HepG2 (cell line): ENCODE data around the gene NOS1AP. TPM values are rescaled to one million over a fixed set of nuclear protein-coding genes. Genes with fewer than 3 reads are reported as not detected.

ENCODE experiments used
- ATAC-seq: fragments of 200-7000 bp; cut with Tn5 transposase; 3 replicates; pipeline ENCODE4 v1.9.1; 2020; ENCODE audit warnings: mild to moderate bottlenecking, moderate library complexity
- BruUV-seq: library from RNA; stranded (reverse); fragments of 400-500 nt; replicated peaks from 2 replicates; lab custom pipeline; 2021; lab: Mats Ljungman, UMichigan
- CTCF ChIA-PET: fragments of 300-600 bp; formaldehyde crosslinking; extraction: SDS; loops from one replicate; lab custom pipeline; 2021; ENCODE audit warnings: low total read pairs, inconsistent platforms, low intra/inter-chr PET ratio; lab: Yijun Ruan, JAX
- POLR2A ChIA-PET: fragments of 350-600 bp; sonication (Branson Sonifier 250); formaldehyde crosslinking; loops from one replicate; lab custom pipeline; 2020; ENCODE audit warnings: antibody characterized with exemption, inconsistent platforms; lab: Yijun Ruan, JAX
- DNase-seq: peaks from one replicate; pipeline ENCODE4 v3.0.0-alpha.2; 2015; ENCODE audit warnings: low spot score
- FAIRE-seq: peaks from 3 replicates; lab custom pipeline; 2011; peaks lifted over from hg19 to GRCh38; lab: Jason Lieb, UNC
- H2AFZ ChIP-seq: one replicate; pipeline ENCODE4 v1.6.1; 2011; ENCODE audit warnings: low read length, inconsistent platforms
- H3K27ac ChIP-seq: fragments of 300-600 bp; 3 replicates; pipeline ENCODE4 v1.8.0; 2011; ENCODE audit warnings: mixed run types, mild to moderate bottlenecking, mixed read lengths, low read length, inconsistent platforms; ENCODE audit not compliant: insufficient read depth; ENCODE audit errors: extremely low read length
- H3K27me3 ChIP-seq, 2 experiments: fragments of 200-600 bp in 1 of 2; 2 replicates in 1 of 2; 3 replicates in 1 of 2; pipeline versions ENCODE4 v1.6.0 to v1.8.0; 2011; ENCODE audit warnings: low read length in 2 of 2, mild to moderate bottlenecking in 2 of 2, moderate library complexity in 2 of 2, inconsistent platforms in 1 of 2; ENCODE audit not compliant: insufficient read depth in 2 of 2, control insufficient read depth in 1 of 2
- H3K36me3 ChIP-seq, 2 experiments: fragments of 200-600 bp in 1 of 2; replicated peaks in 1 of 2; 2 replicates in 1 of 2; 3 replicates in 1 of 2; pipeline versions ENCODE4 v1.5.1 to v1.8.0; 2011; ENCODE audit warnings: low read length in 2 of 2, inconsistent platforms in 1 of 2; ENCODE audit not compliant: insufficient read depth in 2 of 2, control insufficient read depth in 1 of 2
- H3K4me1 ChIP-seq: 2 replicates; pipeline ENCODE4 v1.5.1; 2012; ENCODE audit warnings: low read length, inconsistent platforms; ENCODE audit not compliant: insufficient read depth
- H3K4me2 ChIP-seq: 2 replicates; pipeline ENCODE4 v1.6.0; 2011; ENCODE audit warnings: low read depth, low read length, inconsistent platforms
- H3K4me3 ChIP-seq, 3 experiments: fragments of 200-600 bp in 1 of 3; sonication (generic), shearing (Covaris generic) in 1 of 3; replicated peaks in 1 of 3; 2 replicates each; pipeline ENCODE4 v1.5.1; 2011 to 2016; ENCODE audit warnings: low read length in 3 of 3, inconsistent platforms in 2 of 3, low read depth in 2 of 3, mild to moderate bottlenecking in 2 of 3, control low read depth in 1 of 3, mixed read lengths in 1 of 3; ENCODE audit not compliant: insufficient read depth in 1 of 3
- H3K79me2 ChIP-seq: one replicate; pipeline ENCODE4 v1.6.1; 2011; ENCODE audit warnings: low read length, inconsistent platforms; ENCODE audit not compliant: insufficient read depth
- H3K9ac ChIP-seq: 2 replicates; pipeline ENCODE4 v1.6.0; 2011; ENCODE audit warnings: mild to moderate bottlenecking, low read depth, low read length, inconsistent platforms; ENCODE audit not compliant: insufficient read depth
- H3K9me3 ChIP-seq: 2 replicates; pipeline ENCODE4 v1.5.1; 2012; ENCODE audit warnings: mild to moderate bottlenecking, low read length
- H4K20me1 ChIP-seq: 2 replicates; pipeline ENCODE4 v1.6.0; 2011; ENCODE audit warnings: inconsistent platforms, mild to moderate bottlenecking, low read length, moderate library complexity; ENCODE audit not compliant: insufficient read depth
- CENPT ChIP-seq: sonication (generic); formaldehyde crosslinking; IDR thresholded peaks from 2 replicates; pipeline ENCODE4 v1.8.0; 2022; ENCODE audit warnings: low read depth, mild to moderate bottlenecking, moderate library complexity, missing genetic modification reagents
- KLF11 ChIP-seq: IDR thresholded peaks from 2 replicates; pipeline ENCODE4 v1.6.1; 2016; ENCODE audit warnings: missing compliant biosample characterization
- NBN ChIP-seq: fragments of 450-650 bp; conservative IDR thresholded peaks from 2 replicates; pipeline ENCODE4 v1.6.1; 2017
- WGBS: methylation state at CpG from one replicate; pipeline ENCODE4 v1.1.6; 2017; ENCODE audit warnings: low lambda C conversion rate; 5-methylcytosine and 5-hydroxymethylcytosine counted together
- in situ Hi-C: cut with HindIII; loops from 2 replicates; pipeline ENCODE4 v1.10.0; 2017; ENCODE audit warnings: low pct_unique_long_range_greater_than_20kb; ENCODE audit not compliant: extremely low pct_ligation_motif_present
- intact Hi-C: fragments of 100-400 bp; cut with micrococcal nuclease; formaldehyde crosslinking; loops from one replicate; pipeline ENCODE4 v1.10.0; 2022; ENCODE audit not compliant: unreplicated experiment
- polyA plus RNA-seq, 8 experiments: library from polyadenylated mRNA; depleted of rRNA in 3 of 8; stranded (reverse) in 7 of 8; unstranded in 1 of 8; fragments of >200 nt; fragmentation: Illumina TruSeq in 4 of 8; extraction: Trizol in 4 of 8; gene quantifications; 2 replicates each; pipeline versions ENCODE4 v1.2.1 to v1.2.3, GENCODE V29; 2011 to 2016; ENCODE audit warnings: low read depth in 4 of 8, missing spikeins in 1 of 8, mixed read lengths in 1 of 8; ENCODE audit not compliant: insufficient read depth in 1 of 8
- total RNA-seq, 5 experiments: library from RNA; depleted of rRNA; stranded (reverse); fragments of >200 nt; fragmentation: Illumina TruSeq; extraction: Trizol; gene quantifications; 2 replicates each; pipeline ENCODE4 v1.2.3, GENCODE V29; 2016; ENCODE audit warnings: low read depth in 1 of 5
- TF ChIP-seq, protein P1 (sequence below): sonication (generic); formaldehyde crosslinking; IDR thresholded peaks from 2 replicates; pipeline ENCODE4 v1.4.0; 2020; ENCODE audit warnings: mild to moderate bottlenecking, missing genetic modification reagents
- TF ChIP-seq, protein P2 (sequence below), 2 experiments: fragments of 450-650 bp in 1 of 2; sonication (generic) in 1 of 2; formaldehyde crosslinking in 1 of 2; IDR thresholded peaks; 2 replicates each; pipeline versions ENCODE4 v1.6.1 to v1.8.0; 2016 to 2022; ENCODE audit warnings: antibody characterized with exemption in 1 of 2, mild to moderate bottlenecking in 1 of 2, missing genetic modification reagents in 1 of 2
- TF ChIP-seq, protein P3 (sequence below): sonication (generic); formaldehyde crosslinking; IDR thresholded peaks from 2 replicates; pipeline ENCODE4 v1.8.0; 2022; ENCODE audit warnings: mild to moderate bottlenecking, missing genetic modification reagents, moderate library complexity

NOS1AP gene
- total and polyA plus RNA-seq, 2 of the 13 experiments (the other 11 are each of a cell fraction or from before 2014, with no cell fraction given): 2.0 to 3.3 TPM

DNA sequence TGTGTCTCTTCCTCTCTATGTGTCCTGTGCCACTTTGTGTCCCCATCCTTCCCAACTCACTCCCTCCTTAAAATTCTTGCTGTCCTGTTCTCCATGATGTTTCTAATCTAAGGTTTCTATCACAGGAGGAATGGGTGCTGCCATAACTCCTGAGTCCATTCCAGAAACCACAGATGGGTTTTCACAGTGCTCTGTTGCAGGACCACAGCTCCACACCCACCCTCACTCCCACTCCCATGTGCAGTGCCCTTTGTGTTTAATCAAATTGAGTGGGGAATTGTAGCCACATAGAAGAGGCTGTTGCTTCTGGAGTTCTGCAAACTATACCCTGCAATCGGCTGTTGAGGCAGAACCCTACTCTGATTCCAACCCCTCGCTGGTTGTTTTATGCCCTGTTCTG is 165.1 kb downstream of the NOS1AP start:
- TF ChIP-seq, protein P1, sequence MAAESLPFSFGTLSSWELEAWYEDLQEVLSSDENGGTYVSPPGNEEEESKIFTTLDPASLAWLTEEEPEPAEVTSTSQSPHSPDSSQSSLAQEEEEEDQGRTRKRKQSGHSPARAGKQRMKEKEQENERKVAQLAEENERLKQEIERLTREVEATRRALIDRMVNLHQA (CRISPR knock-in tag): no peak
- TF ChIP-seq NBN: no peak
- TF ChIP-seq, protein P2, sequence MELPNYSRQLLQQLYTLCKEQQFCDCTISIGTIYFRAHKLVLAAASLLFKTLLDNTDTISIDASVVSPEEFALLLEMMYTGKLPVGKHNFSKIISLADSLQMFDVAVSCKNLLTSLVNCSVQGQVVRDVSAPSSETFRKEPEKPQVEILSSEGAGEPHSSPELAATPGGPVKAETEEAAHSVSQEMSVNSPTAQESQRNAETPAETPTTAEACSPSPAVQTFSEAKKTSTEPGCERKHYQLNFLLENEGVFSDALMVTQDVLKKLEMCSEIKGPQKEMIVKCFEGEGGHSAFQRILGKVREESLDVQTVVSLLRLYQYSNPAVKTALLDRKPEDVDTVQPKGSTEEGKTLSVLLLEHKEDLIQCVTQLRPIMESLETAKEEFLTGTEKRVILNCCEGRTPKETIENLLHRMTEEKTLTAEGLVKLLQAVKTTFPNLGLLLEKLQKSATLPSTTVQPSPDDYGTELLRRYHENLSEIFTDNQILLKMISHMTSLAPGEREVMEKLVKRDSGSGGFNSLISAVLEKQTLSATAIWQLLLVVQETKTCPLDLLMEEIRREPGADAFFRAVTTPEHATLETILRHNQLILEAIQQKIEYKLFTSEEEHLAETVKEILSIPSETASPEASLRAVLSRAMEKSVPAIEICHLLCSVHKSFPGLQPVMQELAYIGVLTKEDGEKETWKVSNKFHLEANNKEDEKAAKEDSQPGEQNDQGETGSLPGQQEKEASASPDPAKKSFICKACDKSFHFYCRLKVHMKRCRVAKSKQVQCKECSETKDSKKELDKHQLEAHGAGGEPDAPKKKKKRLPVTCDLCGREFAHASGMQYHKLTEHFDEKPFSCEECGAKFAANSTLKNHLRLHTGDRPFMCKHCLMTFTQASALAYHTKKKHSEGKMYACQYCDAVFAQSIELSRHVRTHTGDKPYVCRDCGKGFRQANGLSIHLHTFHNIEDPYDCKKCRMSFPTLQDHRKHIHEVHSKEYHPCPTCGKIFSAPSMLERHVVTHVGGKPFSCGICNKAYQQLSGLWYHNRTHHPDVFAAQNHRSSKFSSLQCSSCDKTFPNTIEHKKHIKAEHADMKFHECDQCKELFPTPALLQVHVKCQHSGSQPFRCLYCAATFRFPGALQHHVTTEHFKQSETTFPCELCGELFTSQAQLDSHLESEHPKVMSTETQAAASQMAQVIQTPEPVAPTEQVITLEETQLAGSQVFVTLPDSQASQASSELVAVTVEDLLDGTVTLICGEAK (IDR thresholded peaks at IDR 0.05): no peak
- TF ChIP-seq, protein P2 (CRISPR knock-in tag; IDR thresholded peaks at IDR 0.05): no peak
- no peak for TF ChIP-seq CENPT (CRISPR knock-in tag)
- TF ChIP-seq, protein P3, sequence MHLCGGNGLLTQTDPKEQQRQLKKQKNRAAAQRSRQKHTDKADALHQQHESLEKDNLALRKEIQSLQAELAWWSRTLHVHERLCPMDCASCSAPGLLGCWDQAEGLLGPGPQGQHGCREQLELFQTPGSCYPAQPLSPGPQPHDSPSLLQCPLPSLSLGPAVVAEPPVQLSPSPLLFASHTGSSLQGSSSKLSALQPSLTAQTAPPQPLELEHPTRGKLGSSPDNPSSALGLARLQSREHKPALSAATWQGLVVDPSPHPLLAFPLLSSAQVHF (CRISPR knock-in tag): no peak
- no peak for TF ChIP-seq KLF11
- H3K27ac ChIP-seq: peak overlapping the region; percentile 39
- 97% methylated on average over 2 of the region's 2 CpGs for WGBS
- peaks cover 11% of the 10 kb centered on the region for H3K79me2 ChIP-seq
- ATAC-seq: no peak
- H3K27me3 ChIP-seq: no peaks in the 10 kb centered on the region
- H3K4me3 ChIP-seq: no peak overlapping the region
- no peak overlapping the region for H3K9ac ChIP-seq
- peak overlapping the region; percentile 34; the same call in 1 of the 2 replicates for H3K4me2 ChIP-seq
- CTCF ChIA-PET: no interaction called here
- in situ Hi-C loops: no loop called here
- POLR2A ChIA-PET: interaction anchor here (1.4 kb wide), 1 partner anchor 21 kb away, joined by 4 read pairs; no protein-coding TSS in a partner anchor
- no peaks in the 10 kb centered on the region; a peak in 1 of 5 replicates for H3K36me3 ChIP-seq
- BruUV-seq: no TSS peak
- no peak for FAIRE-seq
- H3K9me3 ChIP-seq: no peaks in the 10 kb centered on the region
- H2AFZ ChIP-seq: no peak overlapping the region
- intact Hi-C loops: no loop called here
- no peaks in the 10 kb centered on the region for H4K20me1 ChIP-seq
- DNase-seq: no peak
- peaks cover 79% of the 10 kb centered on the region for H3K4me1 ChIP-seq
